ENCODE data around the gene IFNA6.

The IFNA6 gene

DNA sequence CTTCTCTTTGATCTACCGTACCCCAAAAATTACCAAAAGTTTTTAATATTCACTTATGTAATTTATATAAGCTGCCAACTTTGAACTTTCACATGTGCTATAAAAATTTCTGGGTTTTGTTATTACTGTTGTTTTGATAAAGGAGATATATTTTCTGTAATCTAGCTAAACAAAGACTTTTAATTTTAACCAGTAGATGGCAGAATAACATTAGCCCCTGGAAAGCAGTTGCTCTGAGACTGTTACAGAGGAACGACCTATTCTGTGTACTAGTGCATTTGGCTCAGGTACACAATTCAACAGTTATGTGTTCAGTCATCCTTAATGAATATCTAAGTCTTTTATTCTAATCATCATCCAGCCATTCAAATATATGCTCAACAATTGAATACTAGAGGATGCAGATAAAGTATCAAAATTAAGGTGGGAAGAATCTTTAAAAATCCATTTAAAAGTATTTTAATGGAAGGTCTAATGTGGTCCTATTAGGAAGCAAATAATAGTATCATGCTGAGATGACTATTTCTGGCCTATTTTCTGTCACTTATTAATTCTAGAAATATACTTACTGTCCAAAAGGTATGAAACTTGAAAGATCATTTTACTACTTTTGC, 24.1 kb downstream of the IFNA6 start:
- no peak for DNase-seq

GRCh38 chr9:21324047-21324446, 26.6 kb downstream of the IFNA6 start:
- DNase-seq, result no peak

- DNase-seq, result no peak
Observed at GRCh38 chr9:21322911-21323461, 27.7 kb downstream of the IFNA6 start.

DNA sequence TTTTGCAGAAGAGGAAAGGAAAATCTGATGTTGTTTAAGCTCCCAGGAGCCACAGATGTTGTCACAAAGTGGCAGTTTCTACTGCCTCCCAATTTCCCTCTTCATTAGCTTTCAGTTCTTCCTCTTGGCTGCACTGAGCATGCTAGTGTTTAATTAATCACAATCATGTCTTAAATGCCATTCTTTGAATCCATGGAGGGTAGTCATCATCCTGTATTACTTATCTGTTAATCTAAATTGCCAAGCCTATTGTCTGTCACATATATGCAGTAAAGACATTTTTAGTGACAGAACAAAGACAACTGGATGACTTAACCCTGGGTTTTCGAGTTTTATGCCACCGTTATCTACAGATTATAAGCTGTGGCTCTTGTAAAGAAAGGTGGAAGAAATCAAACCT, 30.2 kb downstream of the IFNA6 start:
- no peak for DNase-seq

DNA sequence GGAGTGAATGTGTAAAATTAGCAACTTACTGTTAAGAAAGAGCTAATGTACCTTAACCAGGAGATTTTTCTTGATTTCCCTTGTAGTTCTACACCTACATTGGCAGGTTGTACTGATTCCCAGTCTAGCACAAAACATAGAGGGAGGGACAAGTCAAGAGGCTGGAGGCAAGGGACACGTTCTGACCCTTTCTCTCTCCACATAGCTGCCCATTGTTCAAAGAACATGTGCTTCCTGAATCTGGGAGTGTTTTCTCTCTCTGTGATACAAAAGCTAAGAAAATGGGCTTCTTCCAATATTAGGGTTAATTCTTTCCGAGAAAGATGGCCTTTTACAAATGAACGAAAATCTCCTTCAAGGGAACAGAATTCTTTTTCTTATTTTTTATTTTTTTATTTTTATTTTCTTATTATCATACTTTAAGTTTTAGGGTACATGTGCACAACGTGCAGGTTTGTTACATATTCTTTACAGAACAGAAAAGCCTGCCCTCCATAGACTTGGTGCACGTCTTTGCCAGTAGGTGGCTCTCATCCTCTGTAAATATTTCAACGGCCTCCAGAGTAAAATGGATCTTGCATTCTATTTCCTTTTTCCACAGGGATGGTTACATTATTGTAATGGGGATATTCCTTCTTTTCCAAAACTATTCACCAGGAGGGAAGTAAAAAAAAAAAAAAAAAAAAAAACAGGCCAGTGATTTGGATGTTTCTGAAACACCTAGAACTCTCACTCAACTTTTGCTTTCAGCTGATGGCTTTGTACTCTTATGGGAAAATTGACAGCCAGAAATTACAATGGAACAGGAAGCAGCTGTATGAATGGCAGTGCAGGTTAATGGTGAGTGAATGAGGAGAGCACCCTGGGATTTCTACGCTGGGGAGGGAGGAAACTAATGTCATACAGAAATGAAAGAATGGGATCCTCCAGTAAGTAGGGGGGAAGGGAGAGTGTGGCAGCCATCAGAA, 32.4 kb downstream of the IFNA6 start:
- DNase-seq, result peak; percentile 10

DNA sequence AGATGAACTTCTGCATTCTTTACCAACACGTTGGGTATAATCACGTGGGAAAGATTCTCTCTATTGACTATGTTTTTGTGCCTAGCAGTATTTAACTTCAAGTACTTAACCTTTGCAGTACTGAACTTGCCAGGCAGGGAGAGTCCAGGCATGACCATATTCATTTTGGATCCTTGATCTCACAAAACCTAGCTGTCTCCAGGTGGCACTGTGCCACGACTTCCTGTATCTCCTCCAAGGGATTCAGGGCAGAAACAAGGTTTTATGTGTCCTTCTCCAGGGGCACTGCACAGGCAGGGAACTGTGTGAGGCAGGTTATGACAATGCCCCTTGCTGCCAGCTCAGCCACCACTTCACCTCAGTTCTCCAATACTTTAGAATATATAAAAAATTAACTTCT, 33.8 kb downstream of the IFNA6 start:
- no peak for DNase-seq

GRCh38 chr9:21316032-21316842, 34.5 kb downstream of the IFNA6 start:
- DNase-seq, result no peak

GRCh38 chr9:21314152-21314551, 36.5 kb downstream of the IFNA6 start:
- DNase-seq, result no peak

GRCh38 chr9:21311889-21312288, 38.8 kb downstream of the IFNA6 start:
- DNase-seq, result no peak

DNA sequence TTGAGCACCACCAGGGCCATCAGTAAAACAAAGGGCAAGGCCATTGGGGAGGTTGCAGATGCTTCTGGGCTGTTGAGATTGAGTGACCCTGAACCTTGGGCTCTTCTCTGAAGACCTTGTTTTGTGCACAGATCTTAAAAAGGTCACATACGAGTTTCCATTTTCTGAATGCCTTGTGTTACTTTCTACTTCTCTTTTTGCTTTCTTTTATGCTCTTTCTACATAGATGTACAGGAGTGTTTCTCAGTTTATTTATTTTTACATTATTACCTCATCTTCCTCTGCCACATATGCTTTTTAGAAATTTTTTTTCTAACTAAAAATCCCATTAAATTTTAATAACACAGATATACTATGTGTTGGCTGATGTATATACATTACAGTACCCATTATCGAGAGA, 45.5 kb downstream of the IFNA6 start, which contains the start of gene IFNA5:
Gene IFNA5 (minus strand): TSS at position 101 of the 400 bp plus-strand sequence. CDS start 57 bp downstream, at position 44.
- DNase-seq, result no peak

Data from stimulated activated CD4-positive, alpha-beta T cell treated with anti-CD3 and anti-CD28 coated beads, Interleukin-1b, Interleukin-23, amount 100 ng/mL, for 48 hours (primary cell).